Neural cell (in vitro differentiated cells): ENCODE data around the gene ST6GALNAC3. TPM values are rescaled to one million over a fixed set of nuclear protein-coding genes. Genes with fewer than 3 reads are reported as not detected.

Source experiments
- H2AFZ ChIP-seq: fragments of 200-600, 300-800 bp; sonication (generic), shearing (Covaris generic); 2 replicates; pipeline ENCODE4 v1.6.0; 2014; ENCODE audit warnings: low read depth, mild to moderate bottlenecking, antibody characterized with exemption, low read length, moderate library complexity
- H3F3A ChIP-seq: fragments of 200-600 bp; shearing (Covaris generic); 2 replicates; pipeline ENCODE4 v1.6.1; 2016; ENCODE audit warnings: mild to moderate bottlenecking, moderate library complexity, mixed read lengths, antibody characterized with exemption, low read length; ENCODE audit not compliant: insufficient read depth, poor library complexity, severe bottlenecking
- H3K27ac ChIP-seq: fragments of 200-600, 300-800 bp; sonication (generic), shearing (Covaris generic); 2 replicates; pipeline ENCODE4 v1.5.1; 2014; ENCODE audit warnings: mild to moderate bottlenecking, low read length, moderate library complexity
- H3K27me3 ChIP-seq: fragments of 300-800, 200-600 bp; sonication (generic), shearing (Covaris generic); 2 replicates; pipeline ENCODE4 v1.6.0; 2014; ENCODE audit warnings: mild to moderate bottlenecking, low read depth, low read length, moderate library complexity; ENCODE audit not compliant: insufficient read depth
- H3K36me3 ChIP-seq: fragments of 300-800, 200-600 bp; sonication (generic), shearing (Covaris generic); 2 replicates; pipeline ENCODE4 v1.5.1; 2014; ENCODE audit warnings: mild to moderate bottlenecking, antibody characterized with exemption, low read length, moderate library complexity; ENCODE audit not compliant: insufficient read depth
- H3K4me2 ChIP-seq: fragments of 300-800, 200-600 bp; sonication (generic), shearing (Covaris generic); 2 replicates; pipeline ENCODE4 v1.6.0; 2014; ENCODE audit warnings: mild to moderate bottlenecking, low read length
- H3K4me3 ChIP-seq: fragments of 300-800, 200-600 bp; sonication (generic), shearing (Covaris generic); 2 replicates; pipeline ENCODE4 v1.5.1; 2014; ENCODE audit warnings: mild to moderate bottlenecking, low read length, moderate library complexity
- H3K79me2 ChIP-seq: fragments of 200-600 bp; shearing (Covaris generic); replicated peaks from 2 replicates; pipeline ENCODE4 v1.6.0; 2014; ENCODE audit warnings: mild to moderate bottlenecking, low read length, moderate library complexity; ENCODE audit not compliant: insufficient read depth
- H3K9ac ChIP-seq: fragments of 300-800, 200-600 bp; sonication (generic), shearing (Covaris generic); 2 replicates; pipeline ENCODE4 v1.6.1; 2016; ENCODE audit warnings: mild to moderate bottlenecking, low read length, mixed read lengths
- H3K9me2 ChIP-seq: fragments of 200-600 bp; shearing (Covaris generic); 2 replicates; pipeline ENCODE4 v1.6.1; 2016; ENCODE audit warnings: mild to moderate bottlenecking, low read length, mixed read lengths; ENCODE audit not compliant: insufficient read depth
- H3K9me3 ChIP-seq: fragments of 200-600, 300-800 bp; sonication (generic), shearing (Covaris generic); 2 replicates; pipeline ENCODE4 v1.6.1; 2016; ENCODE audit warnings: mild to moderate bottlenecking, mixed run types, low read length, moderate library complexity, mixed read lengths
- H4K20me1 ChIP-seq: fragments of 200-600 bp; shearing (Covaris generic); 2 replicates; pipeline ENCODE4 v1.6.1; 2016; ENCODE audit warnings: mild to moderate bottlenecking, mixed run types; ENCODE audit not compliant: insufficient read depth
- CTCF ChIP-seq: fragments of 450-650 bp; IDR thresholded peaks from 2 replicates; pipeline ENCODE4 v1.5.1; 2014; ENCODE audit warnings: antibody characterized with exemption, mild to moderate bottlenecking, moderate library complexity; ENCODE audit not compliant: poor library complexity, severe bottlenecking
- EP300 ChIP-seq: fragments of 450-650 bp; conservative IDR thresholded peaks from 2 replicates; pipeline ENCODE4 v1.6.1; 2014; ENCODE audit warnings: antibody characterized with exemption, mild to moderate bottlenecking, moderate library complexity; ENCODE audit not compliant: poor library complexity, severe bottlenecking
- EZH2 ChIP-seq: fragments of 200-600, 300-800 bp; shearing (Covaris generic), sonication (generic); IDR thresholded peaks from 2 replicates; pipeline ENCODE4 v1.6.1; 2014; ENCODE audit warnings: antibody characterized with exemption, low read length, borderline replicate concordance, mild to moderate bottlenecking; ENCODE audit not compliant: insufficient read depth, poor library complexity, severe bottlenecking
- MXI1 ChIP-seq: fragments of 450-650 bp; conservative IDR thresholded peaks from 2 replicates; pipeline ENCODE4 v1.6.1; 2014; ENCODE audit warnings: antibody characterized with exemption, mild to moderate bottlenecking; ENCODE audit not compliant: poor library complexity, severe bottlenecking
- POLR2AphosphoS5 ChIP-seq: IDR thresholded peaks from 2 replicates; pipeline ENCODE4 v1.6.1; 2012
- RAD21 ChIP-seq: fragments of 450-650 bp; conservative IDR thresholded peaks from 2 replicates; pipeline ENCODE4 v1.6.1; 2014; ENCODE audit warnings: antibody characterized with exemption, mild to moderate bottlenecking, moderate library complexity
- REST ChIP-seq: IDR thresholded peaks from 2 replicates; pipeline ENCODE4 v1.6.1; 2012; ENCODE audit warnings: borderline replicate concordance
- SMC3 ChIP-seq: fragments of 450-650 bp; conservative IDR thresholded peaks from 2 replicates; pipeline ENCODE4 v1.6.1; 2014; ENCODE audit warnings: antibody characterized with exemption, mild to moderate bottlenecking, moderate library complexity; ENCODE audit not compliant: poor library complexity
- TAF1 ChIP-seq: IDR thresholded peaks from 2 replicates; pipeline ENCODE4 v1.6.1; 2012; ENCODE audit warnings: low read depth
- polyA plus RNA-seq: library from polyadenylated mRNA; depleted of rRNA; stranded (reverse); fragments of >200 nt; gene quantifications from 2 replicates; pipeline ENCODE4 v1.2.3, GENCODE V29; 2014

ST6GALNAC3 gene
- polyA plus RNA-seq, 1 donor from 2014 or later, result 3.6 TPM

- Histone ChIP-seq H3K9me3 (no peaks in the 10 kb centered on the region), H4K20me1 (no peaks in the 10 kb centered on the region), H3K4me2 (no peak overlapping the region), H3F3A (no peaks in the 10 kb centered on the region), H3K4me3 (no peak overlapping the region), H3K36me3 (no peaks in the 10 kb centered on the region), H3K79me2 (no peaks in the 10 kb centered on the region), H2AFZ (no peak overlapping the region), H3K27me3 (no peaks in the 10 kb centered on the region), H3K9me2 (no peaks in the 10 kb centered on the region), H3K9ac (no peak overlapping the region), H3K27ac (no peak overlapping the region)
- TF ChIP-seq SMC3 (no peak), RAD21 (no peak), MXI1 (no peak), TAF1 (no peak), POLR2AphosphoS5 (no peak), CTCF (no peak)
Observed at GRCh38 chr1:76290271-76290670, 215.7 kb downstream of the ST6GALNAC3 start.

GRCh38 chr1:76291191-76291590, 216.6 kb downstream of the ST6GALNAC3 start:
- no peaks in the 10 kb centered on the region for H3F3A ChIP-seq
- H3K79me2 ChIP-seq, result no peaks in the 10 kb centered on the region
- H4K20me1 ChIP-seq, result no peaks in the 10 kb centered on the region
- H3K36me3 ChIP-seq, result no peaks in the 10 kb centered on the region
- H3K9ac ChIP-seq, result no peak overlapping the region
- H3K4me2 ChIP-seq, result no peak overlapping the region
- H3K4me3 ChIP-seq, result no peak overlapping the region
- H3K9me3 ChIP-seq, result no peaks in the 10 kb centered on the region
- no peaks in the 10 kb centered on the region for H3K27me3 ChIP-seq
- H3K27ac ChIP-seq, result no peak overlapping the region
- TF ChIP-seq EP300 (no peak), REST (no peak), MXI1 (no peak), RAD21 (no peak), TAF1 (no peak), SMC3 (no peak), CTCF (no peak), POLR2AphosphoS5 (no peak), EZH2 (no peak)
- no peak overlapping the region for H2AFZ ChIP-seq
- H3K9me2 ChIP-seq, result no peaks in the 10 kb centered on the region
